Measurements from ENCODE around the gene GNS. TPM values are rescaled to one million over a fixed set of nuclear protein-coding genes. Genes with fewer than 3 reads are reported as not detected.

The GNS gene
- 47.3 to 60.0 TPM (median 52.7 TPM) in 5 replicates for total RNA-seq (2022; extraction: Qiagen RNA extraction)

DNA sequence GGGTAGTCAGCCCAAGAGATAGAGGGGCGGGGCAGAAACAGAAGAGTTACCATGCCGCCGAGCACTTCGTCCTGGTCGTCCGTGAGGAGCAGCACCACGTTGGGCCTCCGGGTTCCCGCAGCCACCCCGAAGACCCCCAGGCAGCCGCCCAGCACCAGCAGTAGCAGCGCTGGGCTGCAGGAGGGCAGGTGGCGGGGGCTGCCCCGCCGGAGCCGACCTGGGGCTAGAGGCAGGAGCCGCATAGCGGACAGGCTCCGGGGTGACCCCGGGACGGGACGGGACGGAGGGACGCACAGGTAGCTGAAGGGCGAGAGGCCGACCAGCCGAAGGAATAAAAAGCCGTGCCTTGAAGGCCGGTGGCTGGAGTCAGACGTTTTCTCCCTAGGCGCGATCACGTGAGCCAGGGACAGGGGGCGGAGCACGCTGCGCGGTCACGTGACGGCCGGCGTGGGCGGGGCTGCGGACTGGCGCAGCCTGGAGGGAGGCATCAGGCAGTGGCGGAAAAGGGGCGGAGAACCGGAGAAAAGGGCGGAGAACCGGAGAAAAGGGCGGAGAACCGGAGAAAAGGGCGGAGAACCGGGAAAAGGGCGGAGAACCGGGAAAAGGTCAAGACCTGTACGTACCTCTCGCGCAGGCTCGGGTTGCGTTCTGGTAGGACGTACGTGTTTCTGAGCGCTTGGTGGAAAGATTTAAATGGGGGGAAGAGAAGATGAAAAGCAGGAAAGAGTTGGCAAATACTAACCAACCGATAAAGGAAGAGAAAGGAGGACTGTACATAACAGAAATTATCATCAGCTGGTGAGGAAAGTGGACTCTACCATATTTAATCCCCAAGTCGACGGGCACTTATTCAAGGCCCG, at the start of gene GNS:
Gene GNS, minus strand, starts transcription at position 372 of the 860 bp plus-strand sequence. Its CDS starts 130 bp downstream, at position 242.

Other genes starting within 250 kb of the GNS start
- 25.4 to 30.8 TPM (median 26.9 TPM) in 5 replicates for gene RASSF3, start 148.9 kb downstream of the GNS start, total RNA-seq (2022; extraction: Qiagen RNA extraction)
- 1.5 to 1.7 TPM (median 1.7 TPM) in 5 replicates for gene TBC1D30, start 65.2 kb upstream of the GNS start, total RNA-seq (2022; extraction: Qiagen RNA extraction)

Measured in A549 treated with CORT108297 at 1 μM for 4 hours (cell line).